ENCODE data around the gene WWOX.

- TF ChIP-seq CTCF (IDR thresholded peaks at IDR 0.05; ENCODE audit: poor library complexity): no peak
- TF ChIP-seq EZH2 (IDR thresholded peaks at IDR 0.05; ENCODE audit: borderline replicate concordance): no peak
These were observed 142.8 kb downstream of the WWOX start for GRCh38 chr16:78242239-78242630.

Data from hepatocyte (in vitro differentiated cells).